Upper lobe of right lung (tissue), 1 donor: ENCODE data around the gene HSDL2. TPM values are rescaled to one million over a fixed set of nuclear protein-coding genes. Genes with fewer than 3 reads are reported as not detected.

Source experiments
- ATAC-seq: fragments of 200-7000 bp; cut with Tn5 transposase; one replicate; pipeline ENCODE4 v1.9.1; 2020; ENCODE audit warnings: mild to moderate bottlenecking, moderate library complexity
- DNase-seq: peaks from one replicate; pipeline ENCODE4 v3.0.0-alpha.2; 2020
- H3K27ac ChIP-seq: fragments of 200-600 bp; one replicate; pipeline ENCODE4 v1.8.0; 2022
- H3K27me3 ChIP-seq: fragments of 200-600 bp; one replicate; pipeline ENCODE4 v1.8.0; 2022; ENCODE audit warnings: mild to moderate bottlenecking
- H3K36me3 ChIP-seq: fragments of 200-600 bp; one replicate; pipeline ENCODE4 v1.8.0; 2022
- H3K4me1 ChIP-seq: fragments of 200-600 bp; one replicate; pipeline ENCODE4 v1.8.0; 2022
- H3K4me3 ChIP-seq: fragments of 200-600 bp; one replicate; pipeline ENCODE4 v1.8.0; 2022; ENCODE audit warnings: mild to moderate bottlenecking
- H3K9me3 ChIP-seq: fragments of 200-600 bp; one replicate; pipeline ENCODE4 v1.8.0; 2022
- CTCF ChIP-seq: fragments of 200-600 bp; IDR thresholded peaks from one replicate; pipeline ENCODE4 v1.8.0; 2022; ENCODE audit warnings: antibody characterized with exemption
- intact Hi-C: fragments of 100-400 bp; cut with DNase I; formaldehyde crosslinking; loops from one replicate; pipeline ENCODE4 v1.11.0; 2022
- total RNA-seq: library from RNA; stranded (reverse); fragmentation: NEBNext Ultra II Directional; extraction: Animal tissue kit (Norgen Biotek cat#: 25700); gene quantifications from one replicate; pipeline ENCODE4 v1.2.1, GENCODE V29; 2021
- donor health status: DM: no; HTN: yes; CAD: no; lungs with severe emphysema.

Gene HSDL2
- total RNA-seq, 1 donor from 2014 or later: 56.3 TPM

- no peak for TF ChIP-seq CTCF
- Histone ChIP-seq H3K27ac (no peak overlapping the region), H3K27me3 (no peaks in the 10 kb centered on the region), H3K36me3 (peaks cover 31% of the 10 kb centered on the region), H3K9me3 (no peaks in the 10 kb centered on the region), H3K4me1 (no peaks in the 10 kb centered on the region), H3K4me3 (no peak overlapping the region)
- intact Hi-C loops: no loop called here
- no peak for DNase-seq
- no peak for ATAC-seq
Measured at GRCh38 chr9:112421771-112422222, 41.9 kb downstream of the HSDL2 start.

- Histone ChIP-seq H3K27me3 (no peaks in the 10 kb centered on the region), H3K4me1 (no peaks in the 10 kb centered on the region), H3K36me3 (peaks cover 31% of the 10 kb centered on the region), H3K9me3 (no peaks in the 10 kb centered on the region), H3K27ac (no peak overlapping the region), H3K4me3 (no peak overlapping the region)
- intact Hi-C loops: no loop called here
- ATAC-seq: no peak
- no peak for TF ChIP-seq CTCF
- DNase-seq: no peak
Measured at GRCh38 chr9:112422417-112423148, 42.7 kb downstream of the HSDL2 start.

- Histone ChIP-seq H3K27ac (no peak overlapping the region), H3K9me3 (no peaks in the 10 kb centered on the region), H3K36me3 (peaks cover 10% of the 10 kb centered on the region), H3K27me3 (no peaks in the 10 kb centered on the region), H3K4me3 (no peak overlapping the region), H3K4me1 (no peaks in the 10 kb centered on the region)
- DNase-seq: no peak
- no peak for TF ChIP-seq CTCF
- intact Hi-C loops: no loop called here
- no peak for ATAC-seq
Measured at GRCh38 chr9:112430006-112430522, 50.2 kb downstream of the HSDL2 start.

GRCh38 chr9:112433499-112434392 is 53.8 kb downstream of the HSDL2 start:
- H3K27me3 ChIP-seq: no peaks in the 10 kb centered on the region

GRCh38 chr9:112434487-112434886 is 54.6 kb downstream of the HSDL2 start:
- DNase-seq: no peak

More at GRCh38 chr9:112433499-112434392, 53.8 kb downstream of the HSDL2 start:
- no peak for TF ChIP-seq CTCF
- H3K4me1 ChIP-seq: no peaks in the 10 kb centered on the region
- intact Hi-C loops: no loop called here
- H3K27ac ChIP-seq: no peak overlapping the region
- H3K36me3 ChIP-seq: peaks cover 10% of the 10 kb centered on the region
- ATAC-seq (no peak), DNase-seq (no peak)
- H3K9me3 ChIP-seq: no peaks in the 10 kb centered on the region
- H3K4me3 ChIP-seq: no peak overlapping the region

More at GRCh38 chr9:112434487-112434886, 54.6 kb downstream of the HSDL2 start:
- H3K4me1 ChIP-seq: no peaks in the 10 kb centered on the region
- H3K9me3 ChIP-seq: no peaks in the 10 kb centered on the region
- peaks cover 5% of the 10 kb centered on the region for H3K36me3 ChIP-seq
- ATAC-seq: no peak
- TF ChIP-seq CTCF: no peak
- H3K4me3 ChIP-seq: no peak overlapping the region
- no peak overlapping the region for H3K27ac ChIP-seq
- H3K27me3 ChIP-seq: no peaks in the 10 kb centered on the region
- intact Hi-C loops: no loop called here
